Ishikawa (cell line): ENCODE data around the gene RANBP3L.

ENCODE experiments used
- CEBPB ChIP-seq: IDR thresholded peaks from 2 replicates; pipeline ENCODE4 v1.6.1; 2012
- CREB1 ChIP-seq: IDR thresholded peaks from 2 replicates; pipeline ENCODE4 v1.6.1; 2012; ENCODE audit warnings: low read depth
- EGR1 ChIP-seq: IDR thresholded peaks from 2 replicates; pipeline ENCODE4 v1.6.1; 2012
- EP300 ChIP-seq: IDR thresholded peaks from 2 replicates; pipeline ENCODE4 v1.6.1; 2012; ENCODE audit warnings: borderline replicate concordance
- FOXM1 ChIP-seq: IDR thresholded peaks from 2 replicates; pipeline ENCODE4 v1.6.1; 2012; ENCODE audit warnings: low read depth, borderline replicate concordance
- MAX ChIP-seq: IDR thresholded peaks from 2 replicates; pipeline ENCODE4 v1.6.1; 2012
- NFIC ChIP-seq: IDR thresholded peaks from 2 replicates; pipeline ENCODE4 v1.6.1; 2012
- RAD21 ChIP-seq: IDR thresholded peaks from 2 replicates; pipeline ENCODE4 v1.6.1; 2012; ENCODE audit warnings: low read depth
- TAF1 ChIP-seq: IDR thresholded peaks from 2 replicates; pipeline ENCODE4 v1.6.1; 2012; ENCODE audit warnings: low read depth, mild to moderate bottlenecking
- TEAD4 ChIP-seq: IDR thresholded peaks from 2 replicates; pipeline ENCODE4 v1.6.1; 2012
- YY1 ChIP-seq: IDR thresholded peaks from 2 replicates; pipeline ENCODE4 v1.6.1; 2012; ENCODE audit warnings: low read depth
- ZBTB7A ChIP-seq: IDR thresholded peaks from 2 replicates; pipeline ENCODE4 v1.6.1; 2012; ENCODE audit warnings: low read depth
- TF ChIP-seq, protein P1 (sequence below): IDR thresholded peaks from 2 replicates; pipeline ENCODE4 v1.6.1; 2012; ENCODE audit warnings: low read depth, mild to moderate bottlenecking
- TF ChIP-seq, protein P2 (sequence below): IDR thresholded peaks from 2 replicates; pipeline ENCODE4 v1.6.1; 2012

- TF ChIP-seq, protein P1, sequence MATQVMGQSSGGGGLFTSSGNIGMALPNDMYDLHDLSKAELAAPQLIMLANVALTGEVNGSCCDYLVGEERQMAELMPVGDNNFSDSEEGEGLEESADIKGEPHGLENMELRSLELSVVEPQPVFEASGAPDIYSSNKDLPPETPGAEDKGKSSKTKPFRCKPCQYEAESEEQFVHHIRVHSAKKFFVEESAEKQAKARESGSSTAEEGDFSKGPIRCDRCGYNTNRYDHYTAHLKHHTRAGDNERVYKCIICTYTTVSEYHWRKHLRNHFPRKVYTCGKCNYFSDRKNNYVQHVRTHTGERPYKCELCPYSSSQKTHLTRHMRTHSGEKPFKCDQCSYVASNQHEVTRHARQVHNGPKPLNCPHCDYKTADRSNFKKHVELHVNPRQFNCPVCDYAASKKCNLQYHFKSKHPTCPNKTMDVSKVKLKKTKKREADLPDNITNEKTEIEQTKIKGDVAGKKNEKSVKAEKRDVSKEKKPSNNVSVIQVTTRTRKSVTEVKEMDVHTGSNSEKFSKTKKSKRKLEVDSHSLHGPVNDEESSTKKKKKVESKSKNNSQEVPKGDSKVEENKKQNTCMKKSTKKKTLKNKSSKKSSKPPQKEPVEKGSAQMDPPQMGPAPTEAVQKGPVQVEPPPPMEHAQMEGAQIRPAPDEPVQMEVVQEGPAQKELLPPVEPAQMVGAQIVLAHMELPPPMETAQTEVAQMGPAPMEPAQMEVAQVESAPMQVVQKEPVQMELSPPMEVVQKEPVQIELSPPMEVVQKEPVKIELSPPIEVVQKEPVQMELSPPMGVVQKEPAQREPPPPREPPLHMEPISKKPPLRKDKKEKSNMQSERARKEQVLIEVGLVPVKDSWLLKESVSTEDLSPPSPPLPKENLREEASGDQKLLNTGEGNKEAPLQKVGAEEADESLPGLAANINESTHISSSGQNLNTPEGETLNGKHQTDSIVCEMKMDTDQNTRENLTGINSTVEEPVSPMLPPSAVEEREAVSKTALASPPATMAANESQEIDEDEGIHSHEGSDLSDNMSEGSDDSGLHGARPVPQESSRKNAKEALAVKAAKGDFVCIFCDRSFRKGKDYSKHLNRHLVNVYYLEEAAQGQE: no peak
- no peak for TF ChIP-seq EP300
- TF ChIP-seq RAD21: no peak
- no peak for TF ChIP-seq TAF1
- TF ChIP-seq TEAD4: no peak
- TF ChIP-seq MAX: no peak
- no peak for TF ChIP-seq EGR1
- TF ChIP-seq CEBPB: no peak
- no peak for TF ChIP-seq NFIC
- TF ChIP-seq YY1: no peak
- TF ChIP-seq FOXM1: no peak
- no peak for TF ChIP-seq CREB1
- TF ChIP-seq ZBTB7A: no peak
- TF ChIP-seq, protein P2, sequence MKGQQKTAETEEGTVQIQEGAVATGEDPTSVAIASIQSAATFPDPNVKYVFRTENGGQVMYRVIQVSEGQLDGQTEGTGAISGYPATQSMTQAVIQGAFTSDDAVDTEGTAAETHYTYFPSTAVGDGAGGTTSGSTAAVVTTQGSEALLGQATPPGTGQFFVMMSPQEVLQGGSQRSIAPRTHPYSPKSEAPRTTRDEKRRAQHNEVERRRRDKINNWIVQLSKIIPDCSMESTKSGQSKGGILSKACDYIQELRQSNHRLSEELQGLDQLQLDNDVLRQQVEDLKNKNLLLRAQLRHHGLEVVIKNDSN: no peak
Observed at GRCh38 chr5:36238502-36239295, 63.0 kb downstream of the RANBP3L start.
